ENCODE measurements around the gene RARS2.
"Not testable (repeated sequence)": the region's sequence is repeated elsewhere in the genome, so short reads cannot be mapped to it uniquely, and the experiment has no call there.

Gene RARS2

GRCh38 chr6:87518453-87518852 lies 71.3 kb downstream of the RARS2 start:
- Histone ChIP-seq H3K4me1 (ENCODE audit: control insufficient read depth in 1 of 2, insufficient read depth in 2 of 2, low read length in 2 of 2) (no peaks in the 10 kb centered on the region), H3K4me3 (ENCODE audit: low read depth in 1 of 2, low read length in 2 of 2) (no peak overlapping the region), H3K9me3 (ENCODE audit: control insufficient read depth in 1 of 2, low read length in 2 of 2) (no peaks in the 10 kb centered on the region), H3K9ac (ENCODE audit: low read depth in 1 of 2, low read length in 2 of 2) (no peak overlapping the region), H3K36me3 (ENCODE audit: control insufficient read depth in 1 of 2, insufficient read depth in 2 of 2, low read length in 2 of 2) (peaks cover 23 to 52% of the 10 kb centered on the region in 2 donors), H3K27ac (ENCODE audit: low read depth, low read length) (no peak overlapping the region), H3K27me3 (ENCODE audit: control insufficient read depth in 1 of 2, insufficient read depth in 2 of 2, low read length in 2 of 2) (no peaks in the 10 kb centered on the region)

GRCh38 chr6:87514831-87515230 lies 75.0 kb downstream of the RARS2 start:
- Histone ChIP-seq H3K27me3 (ENCODE audit: control insufficient read depth in 1 of 2, insufficient read depth in 2 of 2, low read length in 2 of 2) (no peaks in the 10 kb centered on the region), H3K36me3 (ENCODE audit: control insufficient read depth in 1 of 2, insufficient read depth in 2 of 2, low read length in 2 of 2) (peaks cover 25 to 68% of the 10 kb centered on the region in 2 donors), H3K9me3 (ENCODE audit: control insufficient read depth in 1 of 2, low read length in 2 of 2) (no peaks in the 10 kb centered on the region), H3K9ac (ENCODE audit: low read depth in 1 of 2, low read length in 2 of 2) (no peak overlapping the region), H3K27ac (ENCODE audit: low read depth, low read length) (no peak overlapping the region), H3K4me1 (ENCODE audit: control insufficient read depth in 1 of 2, insufficient read depth in 2 of 2, low read length in 2 of 2) (no peaks in the 10 kb centered on the region), H3K4me3 (ENCODE audit: low read depth in 1 of 2, low read length in 2 of 2) (no peak overlapping the region)

- Histone ChIP-seq H3K9ac (ENCODE audit: low read depth in 1 of 2, low read length in 2 of 2) (no peak overlapping the region), H3K27me3 (ENCODE audit: control insufficient read depth in 1 of 2, insufficient read depth in 2 of 2, low read length in 2 of 2) (no peaks in the 10 kb centered on the region), H3K4me3 (ENCODE audit: low read depth in 1 of 2, low read length in 2 of 2) (no peak overlapping the region), H3K27ac (ENCODE audit: low read depth, low read length) (no peak overlapping the region), H3K4me1 (ENCODE audit: control insufficient read depth in 1 of 2, insufficient read depth in 2 of 2, low read length in 2 of 2) (no peaks in the 10 kb centered on the region), H3K36me3 (ENCODE audit: control insufficient read depth in 1 of 2, insufficient read depth in 2 of 2, low read length in 2 of 2) (peaks cover 26 to 39% of the 10 kb centered on the region in 2 donors), H3K9me3 (ENCODE audit: control insufficient read depth in 1 of 2, low read length in 2 of 2) (no peaks in the 10 kb centered on the region)
These were observed 85.3 kb downstream of the RARS2 start for GRCh38 chr6:87504441-87504840.

GRCh38 chr6:87501809-87502572 lies 87.8 kb downstream of the RARS2 start:
- H3K9me3 ChIP-seq (ENCODE audit: control insufficient read depth in 1 of 2, low read length in 2 of 2), result no peaks in the 10 kb centered on the region
- no peaks in the 10 kb centered on the region for H3K27me3 ChIP-seq (ENCODE audit: control insufficient read depth in 1 of 2, insufficient read depth in 2 of 2, low read length in 2 of 2)
- no peak overlapping the region for H3K4me3 ChIP-seq (ENCODE audit: low read depth in 1 of 2, low read length in 2 of 2)
- peaks cover 20 to 29% of the 10 kb centered on the region in 2 donors for H3K36me3 ChIP-seq (ENCODE audit: control insufficient read depth in 1 of 2, insufficient read depth in 2 of 2, low read length in 2 of 2)
- H3K9ac ChIP-seq (ENCODE audit: low read depth in 1 of 2, low read length in 2 of 2), result no peak overlapping the region
- H3K27ac ChIP-seq (ENCODE audit: low read depth, low read length), result no peak overlapping the region
- no peaks in the 10 kb centered on the region for H3K4me1 ChIP-seq (ENCODE audit: control insufficient read depth in 1 of 2, insufficient read depth in 2 of 2, low read length in 2 of 2)

GRCh38 chr6:87498048-87498447 lies 91.7 kb downstream of the RARS2 start:
- H3K4me1 ChIP-seq (ENCODE audit: control insufficient read depth in 1 of 2, insufficient read depth in 2 of 2, low read length in 2 of 2), result no peaks in the 10 kb centered on the region
- no peaks in the 10 kb centered on the region for H3K27me3 ChIP-seq (ENCODE audit: control insufficient read depth in 1 of 2, insufficient read depth in 2 of 2, low read length in 2 of 2)
- no peak overlapping the region for H3K9ac ChIP-seq (ENCODE audit: low read depth in 1 of 2, low read length in 2 of 2)
- H3K4me3 ChIP-seq (ENCODE audit: low read depth in 1 of 2, low read length in 2 of 2), result no peak overlapping the region
- H3K36me3 ChIP-seq (ENCODE audit: control insufficient read depth in 1 of 2, insufficient read depth in 2 of 2, low read length in 2 of 2), result peaks cover 12 to 14% of the 10 kb centered on the region in 2 donors
- H3K27ac ChIP-seq (ENCODE audit: low read depth, low read length), result no peak overlapping the region
- H3K9me3 ChIP-seq (ENCODE audit: control insufficient read depth in 1 of 2, low read length in 2 of 2), result no peaks in the 10 kb centered on the region

- no peaks in the 10 kb centered on the region for H3K9me3 ChIP-seq (ENCODE audit: control insufficient read depth in 1 of 2, low read length in 2 of 2)
- H3K27me3 ChIP-seq (ENCODE audit: control insufficient read depth in 1 of 2, insufficient read depth in 2 of 2, low read length in 2 of 2), result no peaks in the 10 kb centered on the region
- H3K4me1 ChIP-seq (ENCODE audit: control insufficient read depth in 1 of 2, insufficient read depth in 2 of 2, low read length in 2 of 2), result no peaks in the 10 kb centered on the region
- H3K4me3 ChIP-seq (ENCODE audit: low read depth in 1 of 2, low read length in 2 of 2), result no peak overlapping the region
- H3K27ac ChIP-seq (ENCODE audit: low read depth, low read length), result no peak overlapping the region
- H3K9ac ChIP-seq (ENCODE audit: low read depth in 1 of 2, low read length in 2 of 2), result no peak overlapping the region
- no peaks in the 10 kb centered on the region for H3K36me3 ChIP-seq (ENCODE audit: control insufficient read depth in 1 of 2, insufficient read depth in 2 of 2, low read length in 2 of 2)
These were observed 94.9 kb downstream of the RARS2 start for GRCh38 chr6:87494761-87495422.

GRCh38 chr6:87489326-87489725 lies 100.5 kb downstream of the RARS2 start:
- H3K27ac ChIP-seq (ENCODE audit: low read depth, low read length); H3K4me3 ChIP-seq (ENCODE audit: low read depth in 1 of 2, low read length in 2 of 2); H3K9ac ChIP-seq (ENCODE audit: low read depth in 1 of 2, low read length in 2 of 2); H3K9me3 ChIP-seq (ENCODE audit: control insufficient read depth in 1 of 2, low read length in 2 of 2); H3K27me3 ChIP-seq (ENCODE audit: control insufficient read depth in 1 of 2, insufficient read depth in 2 of 2, low read length in 2 of 2); H3K4me1 ChIP-seq (ENCODE audit: control insufficient read depth in 1 of 2, insufficient read depth in 2 of 2, low read length in 2 of 2); H3K36me3 ChIP-seq (ENCODE audit: control insufficient read depth in 1 of 2, insufficient read depth in 2 of 2, low read length in 2 of 2): not testable (repeated sequence)

- Histone ChIP-seq H3K9me3 (ENCODE audit: control insufficient read depth in 1 of 2, low read length in 2 of 2) (peaks cover 7 to 9% of the 10 kb centered on the region in 2 donors), H3K36me3 (ENCODE audit: control insufficient read depth in 1 of 2, insufficient read depth in 2 of 2, low read length in 2 of 2) (peaks cover 0 to 6% of the 10 kb centered on the region in 2 donors), H3K9ac (ENCODE audit: low read depth in 1 of 2, low read length in 2 of 2) (no peak overlapping the region), H3K27ac (ENCODE audit: low read depth, low read length) (no peak overlapping the region), H3K4me3 (ENCODE audit: low read depth in 1 of 2, low read length in 2 of 2) (no peak overlapping the region), H3K4me1 (ENCODE audit: control insufficient read depth in 1 of 2, insufficient read depth in 2 of 2, low read length in 2 of 2) (no peaks in the 10 kb centered on the region), H3K27me3 (ENCODE audit: control insufficient read depth in 1 of 2, insufficient read depth in 2 of 2, low read length in 2 of 2) (no peaks in the 10 kb centered on the region)
These were observed 102.2 kb downstream of the RARS2 start for GRCh38 chr6:87487555-87487954.

- Histone ChIP-seq H3K36me3 (ENCODE audit: control insufficient read depth in 1 of 2, insufficient read depth in 2 of 2, low read length in 2 of 2) (peaks cover 0 to 6% of the 10 kb centered on the region in 2 donors), H3K9me3 (ENCODE audit: control insufficient read depth in 1 of 2, low read length in 2 of 2) (peaks cover 7 to 9% of the 10 kb centered on the region in 2 donors), H3K4me3 (ENCODE audit: low read depth in 1 of 2, low read length in 2 of 2) (no peak overlapping the region), H3K27me3 (ENCODE audit: control insufficient read depth in 1 of 2, insufficient read depth in 2 of 2, low read length in 2 of 2) (no peaks in the 10 kb centered on the region), H3K4me1 (ENCODE audit: control insufficient read depth in 1 of 2, insufficient read depth in 2 of 2, low read length in 2 of 2) (no peaks in the 10 kb centered on the region), H3K9ac (ENCODE audit: low read depth in 1 of 2, low read length in 2 of 2) (no peak overlapping the region), H3K27ac (ENCODE audit: low read depth, low read length) (no peak overlapping the region)
These were observed 105.3 kb downstream of the RARS2 start for GRCh38 chr6:87484491-87484890.

- peaks cover 7 to 9% of the 10 kb centered on the region in 2 donors for H3K9me3 ChIP-seq (ENCODE audit: control insufficient read depth in 1 of 2, low read length in 2 of 2)
- no peak overlapping the region for H3K4me3 ChIP-seq (ENCODE audit: low read depth in 1 of 2, low read length in 2 of 2)
- no peaks in the 10 kb centered on the region for H3K4me1 ChIP-seq (ENCODE audit: control insufficient read depth in 1 of 2, insufficient read depth in 2 of 2, low read length in 2 of 2)
- H3K27ac ChIP-seq (ENCODE audit: low read depth, low read length), result no peak overlapping the region
- H3K9ac ChIP-seq (ENCODE audit: low read depth in 1 of 2, low read length in 2 of 2), result no peak overlapping the region
- H3K27me3 ChIP-seq (ENCODE audit: control insufficient read depth in 1 of 2, insufficient read depth in 2 of 2, low read length in 2 of 2), result no peaks in the 10 kb centered on the region
- H3K36me3 ChIP-seq (ENCODE audit: control insufficient read depth in 1 of 2, insufficient read depth in 2 of 2, low read length in 2 of 2), result peaks cover 0 to 6% of the 10 kb centered on the region in 2 donors
These were observed 105.9 kb downstream of the RARS2 start for GRCh38 chr6:87483929-87484328.
